Endothelial cell of umbilical vein (primary cell): ENCODE data around the gene ELK3. TPM values are rescaled to one million over a fixed set of nuclear protein-coding genes. Genes with fewer than 3 reads are reported as not detected.

Experiments
- BruUV-seq: library from RNA; stranded (reverse); fragments of 400-500 nt; replicated peaks from 2 replicates; lab custom pipeline; 2021; lab: Mats Ljungman, UMichigan
- CTCF ChIA-PET: fragments of 300-600, 350-600 bp; sonication (Branson Sonifier 250); formaldehyde crosslinking; loops from one replicate; lab custom pipeline; 2021; ENCODE audit warnings: antibody characterized with exemption, inconsistent platforms; lab: Charles Lee
- POLR2A ChIA-PET: fragments of 300-600, 350-600 bp; sonication (Branson Sonifier 250); formaldehyde crosslinking; loops from one replicate; lab custom pipeline; 2021; ENCODE audit warnings: antibody characterized with exemption, inconsistent platforms; lab: Charles Lee
- DNase-seq: peaks from one replicate; pipeline ENCODE4 v3.0.0-alpha.2; 2011; ENCODE audit warnings: low read depth, low spot score
- FAIRE-seq: peaks from 2 replicates; lab custom pipeline; 2011; peaks lifted over from hg19 to GRCh38; lab: Jason Lieb, UNC
- H2AFZ ChIP-seq: 2 replicates; pipeline ENCODE4 v1.6.0; 2012; ENCODE audit warnings: low read depth, low read length, control low read depth, inconsistent platforms
- H3K27ac ChIP-seq: 2 replicates; pipeline ENCODE4 v1.5.1; 2011; ENCODE audit warnings: low read depth, mild to moderate bottlenecking, control low read depth, low read length, moderate library complexity; ENCODE audit not compliant: insufficient read depth
- H3K27me3 ChIP-seq, 2 experiments: 2 replicates each; pipeline versions ENCODE4 v1.6.0 to v1.6.1; 2011; ENCODE audit warnings: low read length in 2 of 2, mixed read lengths in 1 of 2; ENCODE audit not compliant: control insufficient read depth in 2 of 2, insufficient read depth in 2 of 2
- H3K36me3 ChIP-seq, 2 experiments: 2 replicates in 1 of 2; 3 replicates in 1 of 2; pipeline ENCODE4 v1.5.1; 2011; ENCODE audit warnings: low read length in 2 of 2, mild to moderate bottlenecking in 1 of 2, moderate library complexity in 1 of 2; ENCODE audit not compliant: control insufficient read depth in 2 of 2, insufficient read depth in 2 of 2; ENCODE audit errors: extremely low read depth in 1 of 2
- H3K4me1 ChIP-seq: 3 replicates; pipeline ENCODE4 v1.5.1; 2011; ENCODE audit warnings: mild to moderate bottlenecking, low read length; ENCODE audit not compliant: control insufficient read depth, insufficient read depth; ENCODE audit errors: extremely low read depth
- H3K4me2 ChIP-seq: 2 replicates; pipeline ENCODE4 v1.6.1; 2011; ENCODE audit warnings: low read length, control low read depth, mixed read lengths; ENCODE audit not compliant: insufficient read depth
- H3K4me3 ChIP-seq, 3 experiments: fragments of 200-600 bp in 1 of 3; sonication (generic), shearing (Covaris generic) in 1 of 3; replicated peaks in 1 of 3; 2 replicates each; pipeline ENCODE4 v1.5.1; 2011 to 2016; ENCODE audit warnings: control low read depth in 3 of 3, low read length in 3 of 3, mild to moderate bottlenecking in 2 of 3, inconsistent platforms in 1 of 3, low read depth in 1 of 3, moderate library complexity in 1 of 3; ENCODE audit not compliant: insufficient read depth in 1 of 3
- H3K79me2 ChIP-seq: 2 replicates; pipeline ENCODE4 v1.6.0; 2012; ENCODE audit warnings: low read length, inconsistent platforms; ENCODE audit not compliant: control insufficient read depth, insufficient read depth
- H3K9ac ChIP-seq: replicated peaks from 2 replicates; pipeline ENCODE3; 2011; ENCODE audit warnings: low read length, control low read depth; ENCODE audit not compliant: insufficient read depth; ENCODE audit errors: extremely low read depth
- H3K9me1 ChIP-seq: replicated peaks from 3 replicates; pipeline ENCODE4 v1.6.0; 2011; ENCODE audit warnings: mild to moderate bottlenecking, low read length; ENCODE audit not compliant: control insufficient read depth, insufficient read depth; ENCODE audit errors: extremely low read depth
- H3K9me3 ChIP-seq: replicated peaks from 2 replicates; pipeline ENCODE4 v1.5.1; 2012; ENCODE audit warnings: low read length, inconsistent platforms; ENCODE audit not compliant: control insufficient read depth, insufficient read depth
- H4K20me1 ChIP-seq: replicated peaks from 2 replicates; pipeline ENCODE3; 2011; ENCODE audit warnings: mild to moderate bottlenecking, low read length; ENCODE audit not compliant: control insufficient read depth, insufficient read depth; ENCODE audit errors: extremely low read depth
- CTCF ChIP-seq, 2 donors: IDR thresholded peaks; 1 replicate in 1 of 2; 2 replicates in 1 of 2; pipeline ENCODE4 v1.5.1; 2011; ENCODE audit warnings: low read length in 2 of 2, mild to moderate bottlenecking in 2 of 2, moderate library complexity in 2 of 2, control low read depth in 1 of 2, inconsistent platforms in 1 of 2, low read depth in 1 of 2; ENCODE audit not compliant: insufficient read depth in 1 of 2; ENCODE audit errors: extremely low read depth in 1 of 2
- EZH2 ChIP-seq: IDR thresholded peaks from 2 replicates; pipeline ENCODE4 v1.6.1; 2012; ENCODE audit warnings: borderline replicate concordance, low read depth, mild to moderate bottlenecking, moderate library complexity, low read length, inconsistent platforms; ENCODE audit not compliant: severe bottlenecking
- FOS ChIP-seq: IDR thresholded peaks from 2 replicates; pipeline ENCODE4 v1.6.1; 2011; ENCODE audit warnings: mild to moderate bottlenecking, low read length, moderate library complexity, borderline replicate concordance; ENCODE audit not compliant: insufficient read depth
- GATA2 ChIP-seq: IDR thresholded peaks from 2 replicates; pipeline ENCODE4 v1.7.0; 2011; ENCODE audit warnings: low read depth, mild to moderate bottlenecking, moderate library complexity, mixed read lengths, low read length; ENCODE audit not compliant: insufficient read length, insufficient read depth
- JUN ChIP-seq: IDR thresholded peaks from 2 replicates; pipeline ENCODE4 v1.6.1; 2011; ENCODE audit warnings: borderline replicate concordance, low read depth; ENCODE audit not compliant: insufficient read length, insufficient read depth
- MAX ChIP-seq: IDR thresholded peaks from 2 replicates; pipeline ENCODE4 v1.6.1; 2011; ENCODE audit not compliant: insufficient read depth, insufficient read length
- MYC ChIP-seq: IDR thresholded peaks from one replicate; pipeline ENCODE4 v1.6.1; 2011; ENCODE audit warnings: mild to moderate bottlenecking, low read depth, low read length
- POLR2A ChIP-seq: IDR thresholded peaks from 2 replicates; pipeline ENCODE4 v1.6.1; 2012; ENCODE audit warnings: low read depth, mild to moderate bottlenecking, control low read depth, low read length
- POLR2AphosphoS5 ChIP-seq: IDR thresholded peaks from 2 replicates; pipeline ENCODE4 v1.6.1; 2012; ENCODE audit warnings: low read depth, mild to moderate bottlenecking, control low read depth, low read length, moderate library complexity; ENCODE audit not compliant: insufficient read depth
- dilution Hi-C: fragments of 300-500 bp; cut with MboI; formaldehyde crosslinking; loops from one replicate; pipeline ENCODE4 v1.15.0; 2019; ENCODE audit warnings: low sequenced_read_pairs; ENCODE audit not compliant: extremely low pct_ligation_motif_present
- intact Hi-C: fragments of 100-400 bp; cut with micrococcal nuclease; formaldehyde crosslinking; loops from one replicate; pipeline ENCODE4 v1.10.0; 2022
- polyA plus RNA-seq, 4 experiments: library from polyadenylated mRNA; depleted of rRNA in 3 of 4; stranded (reverse) in 3 of 4; unstranded in 1 of 4; fragments of >200 nt; gene quantifications; 2 replicates each; pipeline versions ENCODE4 v1.2.1 to v1.2.3, GENCODE V29; 2011 to 2012; ENCODE audit warnings: missing spikeins in 1 of 4
- total RNA-seq: library from RNA; stranded (reverse); gene quantifications from 2 replicates; pipeline ENCODE4 v1.2.3, GENCODE V29; 2021

The ELK3 gene
- total and polyA plus RNA-seq, 2 donors (not counting 3 experiments of a cell fraction or from before 2014, with no cell fraction given): 64.8 to 132 TPM

- H3K9ac ChIP-seq: no peak overlapping the region
- no peak for FAIRE-seq
- dilution Hi-C loops (no loop called here), intact Hi-C loops (loop anchor here (1.0 to 10.0 kb wide), 2 partner anchors 11 to 591 kb away; no protein-coding TSS in a partner anchor)
- no peak overlapping the region for H2AFZ ChIP-seq
- ChIA-PET POLR2A (no interaction called here), CTCF (no interaction called here)
- H3K79me2 ChIP-seq: peaks cover 98% of the 10 kb centered on the region
- no peak overlapping the region for H3K4me2 ChIP-seq
- no peak for DNase-seq
- H3K4me3 ChIP-seq: no peak overlapping the region
- TF ChIP-seq EZH2: no peak
- no peak overlapping the region for H3K27ac ChIP-seq
- H3K9me1 ChIP-seq: no peaks in the 10 kb centered on the region
- no TSS peak for BruUV-seq
- no peaks in the 10 kb centered on the region for H3K27me3 ChIP-seq
- peaks cover 9% of the 10 kb centered on the region for H4K20me1 ChIP-seq
- H3K4me1 ChIP-seq: peaks cover 47% of the 10 kb centered on the region
- peaks cover 39 to 52% of the 10 kb centered on the region in 2 experiments for H3K36me3 ChIP-seq
- H3K9me3 ChIP-seq: no peaks in the 10 kb centered on the region
Measured at GRCh38 chr12:96225994-96226399, 31.8 kb downstream of the ELK3 start.

GRCh38 chr12:96226401-96226800, 32.2 kb downstream of the ELK3 start:
- Histone ChIP-seq H3K4me1 (peaks cover 43% of the 10 kb centered on the region), H3K79me2 (peaks cover 98% of the 10 kb centered on the region), H3K9me3 (no peaks in the 10 kb centered on the region), H3K4me2 (no peak overlapping the region), H2AFZ (no peak overlapping the region), H3K27me3 (no peaks in the 10 kb centered on the region), H3K9me1 (no peaks in the 10 kb centered on the region), H3K36me3 (peaks cover 40 to 52% of the 10 kb centered on the region in 2 experiments), H4K20me1 (peaks cover 9% of the 10 kb centered on the region), H3K9ac (no peak overlapping the region), H3K27ac (no peak overlapping the region), H3K4me3 (no peak overlapping the region)
- dilution Hi-C loops: no loop called here
- ChIA-PET CTCF (interaction anchor here (0.5 kb wide), 1 partner anchor 210 kb away, joined by 3 read pairs; no protein-coding TSS in a partner anchor), POLR2A (no interaction called here)
- DNase-seq: no peak
- TF ChIP-seq CTCF (IDR thresholded peaks at IDR 0.05; ENCODE audit: extremely low read depth in 1 of 2, insufficient read depth in 1 of 2, low read depth in 1 of 2, low read length in 2 of 2): no peak
- TF ChIP-seq POLR2AphosphoS5: peak; percentile 10
- no peak for TF ChIP-seq JUN
- no peak for TF ChIP-seq MYC
- no peak for TF ChIP-seq EZH2
- TF ChIP-seq POLR2A: peak; percentile 47
- TF ChIP-seq FOS: no peak
- peak; percentile 72 for TF ChIP-seq MAX
- no peak for TF ChIP-seq GATA2
- FAIRE-seq: no peak
- intact Hi-C loops: loop anchor here (10.0 kb wide), 1 partner anchor 592 kb away; no protein-coding TSS in a partner anchor
- no TSS peak for BruUV-seq
